Neural progenitor cell (in vitro differentiated cells): ENCODE results near the gene KIRREL2. TPM values are rescaled to one million over a fixed set of nuclear protein-coding genes. Genes with fewer than 3 reads are reported as not detected.
"Not testable (repeated sequence)": the region's sequence is repeated elsewhere in the genome, so short reads cannot be mapped to it uniquely, and the experiment has no call there.

ENCODE experiments used
- DNase-seq: peaks from one replicate; pipeline ENCODE4 v3.0.0-alpha.2; 2016; ENCODE audit warnings: low spot score
- H2AFZ ChIP-seq: fragments of 200-600 bp; sonication (generic); replicated peaks from 2 replicates; pipeline ENCODE4 v1.6.1; 2016; ENCODE audit warnings: antibody characterized with exemption
- H3F3A ChIP-seq: fragments of 200-600 bp; sonication (generic); 2 replicates; pipeline ENCODE4 v1.6.1; 2016; ENCODE audit warnings: antibody characterized with exemption, low read depth
- H3K27ac ChIP-seq: fragments of 200-600 bp; sonication (generic); 2 replicates; pipeline ENCODE4 v1.5.1; 2016; ENCODE audit warnings: mild to moderate bottlenecking
- H3K27me3 ChIP-seq: fragments of 200-600 bp; sonication (generic); 2 replicates; pipeline ENCODE4 v1.6.1; 2016; ENCODE audit warnings: mild to moderate bottlenecking, moderate library complexity
- H3K36me3 ChIP-seq: fragments of 200-600 bp; sonication (generic); 2 replicates; pipeline ENCODE4 v1.5.1; 2016
- H3K4me1 ChIP-seq: fragments of 200-600 bp; sonication (generic); 2 replicates; pipeline ENCODE4 v1.6.1; 2016; ENCODE audit warnings: mixed run types
- H3K4me2 ChIP-seq: fragments of 200-600 bp; sonication (generic); 2 replicates; pipeline ENCODE4 v1.6.1; 2016
- H3K4me3 ChIP-seq: fragments of 200-600 bp; sonication (generic); 2 replicates; pipeline ENCODE4 v1.5.1; 2016
- H3K79me2 ChIP-seq: fragments of 200-600 bp; sonication (generic); 2 replicates; pipeline ENCODE4 v1.6.1; 2016; ENCODE audit warnings: low read depth
- H3K9ac ChIP-seq: fragments of 200-600 bp; sonication (generic); 2 replicates; pipeline ENCODE4 v1.6.1; 2016
- H3K9me3 ChIP-seq: fragments of 200-600 bp; sonication (generic); 2 replicates; pipeline ENCODE4 v1.5.1; 2016; ENCODE audit warnings: low read depth
- H4K20me1 ChIP-seq: fragments of 200-600 bp; sonication (generic); 2 replicates; pipeline ENCODE4 v1.6.1; 2016; ENCODE audit warnings: low read depth
- H3K27ac Mint-ChIP-seq: 3 replicates; pipeline ENCODE4 v1.8.0; 2021; ENCODE audit warnings: mixed read lengths
- H3K27me3 Mint-ChIP-seq: 2 replicates; pipeline ENCODE4 v1.8.0; 2022; ENCODE audit warnings: low read depth, mild to moderate bottlenecking, inconsistent platforms, moderate library complexity, mixed read lengths; ENCODE audit not compliant: insufficient read depth
- H3K36me3 Mint-ChIP-seq: 3 replicates; pipeline ENCODE4 v1.8.0; 2021; ENCODE audit warnings: mixed read lengths
- H3K4me1 Mint-ChIP-seq: 3 replicates; pipeline ENCODE4 v1.8.0; 2021; ENCODE audit warnings: mixed read lengths
- H3K4me3 Mint-ChIP-seq: 3 replicates; pipeline ENCODE4 v1.8.0; 2021; ENCODE audit warnings: mild to moderate bottlenecking, moderate library complexity, mixed read lengths
- H3K9me3 Mint-ChIP-seq: 3 replicates; pipeline ENCODE4 v1.8.0; 2020; ENCODE audit warnings: mixed read lengths
- CTCF ChIP-seq: fragments of 200-600 bp; sonication (generic); IDR thresholded peaks from 2 replicates; pipeline ENCODE4 v1.5.1; 2017; ENCODE audit warnings: antibody characterized with exemption, mild to moderate bottlenecking
- EZH2 ChIP-seq: fragments of 200-600 bp; sonication (generic); IDR thresholded peaks from 2 replicates; pipeline ENCODE4 v1.6.1; 2017; ENCODE audit warnings: antibody characterized with exemption, mild to moderate bottlenecking, moderate library complexity
- EZH2phosphoT487 ChIP-seq: fragments of 200-600 bp; sonication (generic); IDR thresholded peaks from 2 replicates; pipeline ENCODE4 v1.6.1; 2017; ENCODE audit warnings: antibody characterized with exemption
- total RNA-seq: library from RNA; depleted of rRNA; stranded (reverse); fragments of >200 nt; gene quantifications from 2 replicates; pipeline ENCODE4 v1.2.3, GENCODE V29; 2015; ENCODE audit warnings: low replicate concordance

The KIRREL2 gene
- total RNA-seq, 1 donor from 2014 or later, result 2.4 TPM

GRCh38 chr19:35908973-35909683, 52.4 kb downstream of the KIRREL2 start:
- peaks cover 15% of the 10 kb centered on the region for H3K27me3 Mint-ChIP-seq
- no peak overlapping the region for H3K4me3 Mint-ChIP-seq
- no peak for DNase-seq
- no peak for TF ChIP-seq EZH2phosphoT487
- no peak for TF ChIP-seq EZH2
- no peak for TF ChIP-seq CTCF
- Histone ChIP-seq H3K4me1 (peaks cover 6% of the 10 kb centered on the region), H3K36me3 (no peaks in the 10 kb centered on the region), H4K20me1 (no peaks in the 10 kb centered on the region), H3F3A (no peaks in the 10 kb centered on the region), H3K27me3 (no peaks in the 10 kb centered on the region), H3K4me2 (no peak overlapping the region), H3K9me3 (no peaks in the 10 kb centered on the region), H2AFZ (peak overlapping the region; percentile 77), H3K9ac (no peak overlapping the region), H3K27ac (no peak overlapping the region), H3K79me2 (no peaks in the 10 kb centered on the region), H3K4me3 (no peak overlapping the region)
- no peak overlapping the region for H3K27ac Mint-ChIP-seq
- no peaks in the 10 kb centered on the region for H3K36me3 Mint-ChIP-seq
- H3K4me1 Mint-ChIP-seq, result peaks cover 24% of the 10 kb centered on the region
- no peaks in the 10 kb centered on the region for H3K9me3 Mint-ChIP-seq

- peaks cover 15% of the 10 kb centered on the region for H3K27me3 Mint-ChIP-seq
- Histone ChIP-seq H3K36me3 (no peaks in the 10 kb centered on the region), H3K9ac (no peak overlapping the region), H3K4me3 (no peak overlapping the region), H3K27ac (no peak overlapping the region), H4K20me1 (no peaks in the 10 kb centered on the region), H3F3A (no peaks in the 10 kb centered on the region), H3K9me3 (no peaks in the 10 kb centered on the region), H3K4me1 (peaks cover 6% of the 10 kb centered on the region), H3K4me2 (no peak overlapping the region), H3K27me3 (no peaks in the 10 kb centered on the region), H2AFZ (peak overlapping the region; percentile 77), H3K79me2 (no peaks in the 10 kb centered on the region)
- peaks cover 21% of the 10 kb centered on the region for H3K4me1 Mint-ChIP-seq
- H3K9me3 Mint-ChIP-seq, result no peaks in the 10 kb centered on the region
- TF ChIP-seq EZH2, result no peak
- TF ChIP-seq CTCF, result no peak
- no peak for TF ChIP-seq EZH2phosphoT487
- DNase-seq, result no peak
- H3K4me3 Mint-ChIP-seq, result no peak overlapping the region
- no peak overlapping the region for H3K27ac Mint-ChIP-seq
- no peaks in the 10 kb centered on the region for H3K36me3 Mint-ChIP-seq
Observed at GRCh38 chr19:35909684-35910035, 52.9 kb downstream of the KIRREL2 start.

GRCh38 chr19:35910355-35910754, 53.6 kb downstream of the KIRREL2 start:
- H3K9me3 Mint-ChIP-seq, H3K27ac Mint-ChIP-seq, H3F3A ChIP-seq, DNase-seq, H2AFZ ChIP-seq, H3K4me1 ChIP-seq, H3K4me3 ChIP-seq, H3K27ac ChIP-seq, H3K4me3 Mint-ChIP-seq, H3K4me2 ChIP-seq, H3K36me3 ChIP-seq, H4K20me1 ChIP-seq, H3K27me3 ChIP-seq, H3K9me3 ChIP-seq, H3K9ac ChIP-seq, H3K36me3 Mint-ChIP-seq, H3K79me2 ChIP-seq: not testable (repeated sequence)
- H3K27me3 Mint-ChIP-seq, result peaks cover 15% of the 10 kb centered on the region
- H3K4me1 Mint-ChIP-seq, result peaks cover 16% of the 10 kb centered on the region

- peaks cover 6% of the 10 kb centered on the region for H3K4me1 ChIP-seq
- H4K20me1 ChIP-seq, result no peaks in the 10 kb centered on the region
- Mint-ChIP-seq H3K4me3 (no peak overlapping the region), H3K27me3 (peaks cover 15% of the 10 kb centered on the region), H3K36me3 (no peaks in the 10 kb centered on the region), H3K27ac (no peak overlapping the region), H3K4me1 (peaks cover 16% of the 10 kb centered on the region), H3K9me3 (no peaks in the 10 kb centered on the region)
- H3K36me3 ChIP-seq, result no peaks in the 10 kb centered on the region
- no peak overlapping the region for H3K4me3 ChIP-seq
- no peak overlapping the region for H3K9ac ChIP-seq
- H3K27ac ChIP-seq, result no peak overlapping the region
- H3K4me2 ChIP-seq, result no peak overlapping the region
- TF ChIP-seq EZH2 (no peak), EZH2phosphoT487 (no peak), CTCF (peak; percentile 47)
- H3K79me2 ChIP-seq, result no peaks in the 10 kb centered on the region
- no peaks in the 10 kb centered on the region for H3F3A ChIP-seq
- H2AFZ ChIP-seq, result no peak overlapping the region
- no peaks in the 10 kb centered on the region for H3K9me3 ChIP-seq
- H3K27me3 ChIP-seq, result no peaks in the 10 kb centered on the region
- DNase-seq, result peak; percentile 55
Observed at GRCh38 chr19:35911173-35911572, 54.5 kb downstream of the KIRREL2 start.
